Mesenchymal stem cell (in vitro differentiated cells and primary cell): ENCODE results near the gene TBX21.

Source experiments
- DNase-seq: peaks from one replicate; pipeline ENCODE4 v3.0.0-alpha.2; 2013
- H2AFZ ChIP-seq: one replicate; pipeline ENCODE4 v1.6.1; 2013; ENCODE audit warnings: low read depth, mild to moderate bottlenecking, control low read depth, inconsistent platforms, low read length, moderate library complexity
- H2AK5ac ChIP-seq: 2 replicates; pipeline ENCODE4 v1.6.1; 2013; ENCODE audit warnings: low read length, moderate library complexity, mild to moderate bottlenecking, inconsistent platforms; ENCODE audit not compliant: severe bottlenecking
- H2BK120ac ChIP-seq: one replicate; pipeline ENCODE4 v1.6.1; 2013; ENCODE audit warnings: low read depth, mild to moderate bottlenecking, inconsistent platforms, low read length, moderate library complexity
- H2BK12ac ChIP-seq, 2 experiments: one replicate each; pipeline ENCODE4 v1.6.1; 2013; ENCODE audit warnings: inconsistent platforms in 2 of 2, low read length in 2 of 2, mild to moderate bottlenecking in 2 of 2, moderate library complexity in 2 of 2, control low read depth in 1 of 2
- H2BK15ac ChIP-seq: one replicate; pipeline ENCODE4 v1.6.1; 2013; ENCODE audit warnings: mild to moderate bottlenecking, low read depth, inconsistent platforms; ENCODE audit not compliant: poor library complexity, severe bottlenecking
- H2BK5ac ChIP-seq: 2 replicates; pipeline ENCODE4 v1.6.1; 2013; ENCODE audit warnings: low read depth, mild to moderate bottlenecking, low read length, control low read depth, inconsistent platforms; ENCODE audit not compliant: poor library complexity, severe bottlenecking
- H3K14ac ChIP-seq, 2 experiments: one replicate each; pipeline ENCODE4 v1.6.1; 2013; ENCODE audit warnings: inconsistent platforms in 2 of 2, low read length in 2 of 2, control low read depth in 1 of 2, mild to moderate bottlenecking in 1 of 2, moderate library complexity in 1 of 2
- H3K18ac ChIP-seq, 2 experiments: one replicate each; pipeline ENCODE4 v1.6.1; 2013; ENCODE audit warnings: inconsistent platforms in 2 of 2, low read length in 2 of 2, control low read depth in 1 of 2, low read depth in 1 of 2, mild to moderate bottlenecking in 1 of 2
- H3K23ac ChIP-seq, 2 experiments: one replicate each; pipeline ENCODE4 v1.6.1; 2013; ENCODE audit warnings: inconsistent platforms in 2 of 2, low read length in 2 of 2, mild to moderate bottlenecking in 2 of 2, moderate library complexity in 2 of 2, control low read depth in 1 of 2
- H3K27ac ChIP-seq: 2 replicates; pipeline ENCODE4 v1.5.1; 2013; ENCODE audit warnings: mild to moderate bottlenecking, moderate library complexity, low read length, control low read depth, inconsistent platforms; ENCODE audit not compliant: poor library complexity, severe bottlenecking
- H3K27me3 ChIP-seq, 2 experiments: 2 replicates each; pipeline versions ENCODE4 v1.6.1 to v1.7.0; 2013; ENCODE audit warnings: low read length in 2 of 2, mild to moderate bottlenecking in 2 of 2, moderate library complexity in 2 of 2, control low read depth in 1 of 2, inconsistent platforms in 1 of 2; ENCODE audit not compliant: control insufficient read depth in 1 of 2, insufficient read depth in 1 of 2
- H3K36me3 ChIP-seq, 2 experiments: 2 replicates each; pipeline versions ENCODE4 v1.6.1 to v1.7.0; 2013; ENCODE audit warnings: low read length in 2 of 2, control low read depth in 1 of 2, inconsistent platforms in 1 of 2, low read depth in 1 of 2, mild to moderate bottlenecking in 1 of 2; ENCODE audit not compliant: insufficient read depth in 2 of 2, control insufficient read depth in 1 of 2
- H3K4ac ChIP-seq, 2 experiments: one replicate each; pipeline ENCODE4 v1.6.1; 2013; ENCODE audit warnings: inconsistent platforms in 2 of 2, low read length in 2 of 2, mild to moderate bottlenecking in 2 of 2, moderate library complexity in 2 of 2, control low read depth in 1 of 2, low read depth in 1 of 2
- H3K4me1 ChIP-seq: 2 replicates; pipeline ENCODE4 v1.6.1; 2013; ENCODE audit warnings: low read depth, low read length, control low read depth; ENCODE audit not compliant: control insufficient read depth, insufficient read depth
- H3K4me2 ChIP-seq: 2 replicates; pipeline ENCODE4 v1.6.1; 2013; ENCODE audit warnings: low read length, mild to moderate bottlenecking, inconsistent platforms; ENCODE audit not compliant: poor library complexity, severe bottlenecking
- H3K4me3 ChIP-seq, 2 experiments: 2 replicates each; pipeline versions ENCODE4 v1.5.1 to v1.7.0; 2013; ENCODE audit warnings: low read length in 2 of 2, mild to moderate bottlenecking in 2 of 2, control low read depth in 1 of 2, low read depth in 1 of 2; ENCODE audit not compliant: insufficient read depth in 1 of 2
- H3K79me1 ChIP-seq: replicated peaks from 2 replicates; pipeline ENCODE4 v1.6.1; 2013; ENCODE audit warnings: mild to moderate bottlenecking, control low read depth, low read length, inconsistent platforms; ENCODE audit not compliant: poor library complexity, severe bottlenecking
- H3K9ac ChIP-seq: 2 replicates; pipeline ENCODE4 v1.7.0; 2013; ENCODE audit warnings: mild to moderate bottlenecking, low read length, moderate library complexity
- H3K9me3 ChIP-seq: 2 replicates; pipeline ENCODE4 v1.7.0; 2013; ENCODE audit warnings: mild to moderate bottlenecking, low read length; ENCODE audit not compliant: control insufficient read depth
- H4K8ac ChIP-seq: one replicate; pipeline ENCODE4 v1.6.1; 2013; ENCODE audit warnings: inconsistent platforms, mild to moderate bottlenecking, low read length, moderate library complexity
- H4K91ac ChIP-seq: one replicate; pipeline ENCODE4 v1.6.1; 2013; ENCODE audit warnings: mild to moderate bottlenecking, low read length, inconsistent platforms
- WGBS: methylation state at CpG from one replicate; pipeline ENCODE4 v1.1.7; 2013; ENCODE audit warnings: mixed read lengths; 5-methylcytosine and 5-hydroxymethylcytosine counted together

TBX21 gene

DNA sequence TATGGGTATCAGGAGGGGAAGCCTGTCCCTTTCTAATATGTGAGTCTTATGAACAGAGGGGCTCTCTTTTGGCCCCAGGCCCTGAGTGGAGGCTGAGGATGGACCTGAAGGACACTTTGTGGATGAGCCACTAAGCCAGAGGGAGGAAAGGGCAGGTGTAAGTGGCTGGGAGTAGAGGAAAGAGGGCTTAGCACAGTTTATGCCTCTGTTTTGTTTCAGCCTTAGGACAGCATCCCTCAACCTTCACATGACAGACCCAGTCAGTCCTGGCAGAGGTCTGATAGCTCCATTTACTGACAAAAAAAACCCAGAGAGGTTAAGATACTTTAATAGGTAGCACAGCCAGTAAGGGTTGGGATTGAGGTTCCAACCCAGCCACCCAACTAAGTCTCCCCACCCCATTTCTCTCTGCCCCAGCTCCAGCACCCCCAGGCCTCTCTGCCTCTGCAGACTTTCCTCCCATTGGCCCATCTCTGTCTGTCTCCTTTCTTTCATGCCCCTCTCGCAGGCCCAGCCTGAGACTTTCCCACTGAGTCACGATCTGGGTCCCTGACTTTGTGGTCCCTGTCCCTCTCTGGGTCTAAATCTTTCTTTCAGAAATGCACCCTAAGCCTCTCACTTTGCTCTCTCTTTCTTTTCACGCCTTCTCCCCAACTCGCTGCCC is 4.7 kb upstream of the TBX21 start:
- no peak overlapping the region for H2BK5ac ChIP-seq
- no peak overlapping the region for H3K14ac ChIP-seq
- no peak overlapping the region for H3K4me3 ChIP-seq
- no peak overlapping the region for H3K27ac ChIP-seq
- H3K4me1 ChIP-seq, result peaks cover 7% of the 10 kb centered on the region
- no peak overlapping the region for H2AK5ac ChIP-seq
- H2AFZ ChIP-seq, result no peak overlapping the region
- H4K8ac ChIP-seq, result no peak overlapping the region
- H3K4me2 ChIP-seq, result no peak overlapping the region
- peaks cover 86 to 87% of the 10 kb centered on the region in 2 experiments for H3K27me3 ChIP-seq
- no peak overlapping the region for H3K4ac ChIP-seq
- H3K79me1 ChIP-seq, result no peaks in the 10 kb centered on the region
- no peaks in the 10 kb centered on the region for H3K9me3 ChIP-seq
- no peak for DNase-seq
- no peak overlapping the region for H2BK15ac ChIP-seq
- no peak overlapping the region for H3K23ac ChIP-seq
- H4K91ac ChIP-seq, result no peak overlapping the region
- no peak overlapping the region for H2BK120ac ChIP-seq
- WGBS, result 92% methylated on average over 4 of the region's 4 CpGs
- H3K9ac ChIP-seq, result no peak overlapping the region
- H3K36me3 ChIP-seq, result no peaks in the 10 kb centered on the region
- no peak overlapping the region for H3K18ac ChIP-seq
- no peak overlapping the region for H2BK12ac ChIP-seq

DNA sequence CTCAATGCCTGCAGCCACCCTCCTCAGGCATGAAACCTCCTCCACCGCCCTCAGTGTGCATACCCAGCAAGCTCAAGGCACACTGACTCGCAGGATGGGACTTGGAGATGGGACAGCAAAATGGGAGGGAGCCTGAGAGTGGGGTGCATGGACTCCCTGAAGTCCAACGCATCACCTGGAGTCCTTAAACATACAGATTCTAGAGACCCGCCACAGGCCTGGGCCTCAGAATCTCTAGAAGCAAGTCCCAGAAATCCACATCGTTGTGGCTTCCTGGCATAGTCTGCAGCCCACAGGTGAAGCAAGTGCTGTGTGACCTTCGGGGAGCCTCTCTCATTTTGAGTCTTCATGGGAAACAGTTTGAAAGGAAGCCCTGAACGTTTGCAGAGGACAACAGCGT is 3.6 kb upstream of the TBX21 start:
- no peak overlapping the region for H3K18ac ChIP-seq
- peaks cover 14% of the 10 kb centered on the region for H3K4me1 ChIP-seq
- H3K4me2 ChIP-seq, result no peak overlapping the region
- no peak overlapping the region for H3K23ac ChIP-seq
- H3K27ac ChIP-seq, result no peak overlapping the region
- no peak overlapping the region for H2BK15ac ChIP-seq
- 77% methylated on average over 8 of the region's 8 CpGs for WGBS
- H3K4ac ChIP-seq, result no peak overlapping the region
- H2BK120ac ChIP-seq, result no peak overlapping the region
- no peaks in the 10 kb centered on the region for H3K36me3 ChIP-seq
- no peak for DNase-seq
- H2AFZ ChIP-seq, result no peak overlapping the region
- H4K91ac ChIP-seq, result no peak overlapping the region
- H4K8ac ChIP-seq, result no peak overlapping the region
- H2AK5ac ChIP-seq, result no peak overlapping the region
- H2BK5ac ChIP-seq, result no peak overlapping the region
- H3K14ac ChIP-seq, result no peak overlapping the region
- H3K27me3 ChIP-seq, result peaks cover 86 to 88% of the 10 kb centered on the region in 2 experiments
- no peak overlapping the region for H3K9ac ChIP-seq
- H2BK12ac ChIP-seq, result no peak overlapping the region
- no peaks in the 10 kb centered on the region for H3K9me3 ChIP-seq
- H3K4me3 ChIP-seq, result no peak overlapping the region
- no peaks in the 10 kb centered on the region for H3K79me1 ChIP-seq

DNA sequence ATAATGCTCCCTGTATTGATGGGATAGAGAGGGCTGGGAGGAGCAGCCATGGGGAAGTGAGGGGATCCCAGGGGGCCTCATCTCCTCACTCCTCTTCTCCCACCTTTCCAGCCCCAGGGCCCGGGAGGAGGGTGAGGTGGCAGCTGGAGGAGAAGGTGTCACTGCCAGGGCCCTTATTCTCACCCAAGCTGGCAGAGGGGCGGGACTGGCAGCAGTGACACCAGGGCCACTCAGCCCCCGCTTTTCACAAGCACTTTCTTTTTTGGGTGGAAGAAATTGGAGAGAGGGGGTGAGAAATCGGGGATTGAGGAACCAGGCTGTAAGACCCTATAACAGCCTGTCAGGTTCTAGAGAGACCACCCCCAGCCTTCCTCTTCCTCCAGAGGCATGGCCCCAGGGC is 2.4 kb upstream of the TBX21 start:
- H3K79me1 ChIP-seq, result no peaks in the 10 kb centered on the region
- 83% methylated on average over 2 of the region's 4 CpGs for WGBS
- H2BK5ac ChIP-seq, result no peak overlapping the region
- DNase-seq, result no peak
- H3K4me1 ChIP-seq, result peaks cover 14% of the 10 kb centered on the region
- H3K36me3 ChIP-seq, result no peaks in the 10 kb centered on the region
- no peak overlapping the region for H3K14ac ChIP-seq
- H3K9ac ChIP-seq, result no peak overlapping the region
- H3K4me3 ChIP-seq, result no peak overlapping the region
- H2BK120ac ChIP-seq, result no peak overlapping the region
- H4K8ac ChIP-seq, result no peak overlapping the region
- no peak overlapping the region for H3K23ac ChIP-seq
- no peak overlapping the region for H3K27ac ChIP-seq
- no peak overlapping the region for H2AK5ac ChIP-seq
- H3K18ac ChIP-seq, result no peak overlapping the region
- H2BK12ac ChIP-seq, result no peak overlapping the region
- H2AFZ ChIP-seq, result no peak overlapping the region
- H3K4ac ChIP-seq, result no peak overlapping the region
- H4K91ac ChIP-seq, result no peak overlapping the region
- H3K9me3 ChIP-seq, result no peaks in the 10 kb centered on the region
- peaks cover 86 to 89% of the 10 kb centered on the region in 2 experiments for H3K27me3 ChIP-seq
- H3K4me2 ChIP-seq, result no peak overlapping the region
- no peak overlapping the region for H2BK15ac ChIP-seq

DNA sequence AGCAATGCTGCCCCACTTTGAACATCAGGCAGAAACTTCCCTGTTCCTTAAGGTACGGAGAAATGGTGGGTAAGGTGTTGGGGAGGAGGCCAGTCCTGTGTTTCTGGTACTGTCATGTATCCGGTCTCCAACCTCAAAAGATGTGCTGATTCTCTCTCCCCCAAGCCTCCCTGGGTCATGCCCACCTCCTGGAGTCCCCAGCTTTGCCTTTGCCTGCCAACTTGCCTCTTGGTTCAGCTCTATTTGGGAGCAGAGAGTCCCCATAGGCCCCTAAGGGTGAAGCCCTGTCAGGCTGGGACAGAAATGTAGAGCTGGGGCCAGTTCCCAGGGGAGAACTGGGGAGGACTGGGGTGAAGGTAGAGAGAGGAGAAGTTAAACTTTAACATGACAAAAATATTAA is 1.6 kb upstream of the TBX21 start:
- WGBS, result 94% methylated on average over 2 of the region's 2 CpGs

More for the DNA sequence above, 1.6 kb upstream of the TBX21 start:
- Histone ChIP-seq H2BK5ac (no peak overlapping the region), H3K4me3 (no peak overlapping the region), H3K9me3 (no peaks in the 10 kb centered on the region), H4K8ac (no peak overlapping the region), H2BK12ac (no peak overlapping the region), H3K23ac (no peak overlapping the region), H3K4ac (no peak overlapping the region), H2AK5ac (no peak overlapping the region), H3K14ac (no peak overlapping the region), H3K27me3 (peaks cover 85 to 86% of the 10 kb centered on the region in 2 experiments), H2BK15ac (no peak overlapping the region), H3K27ac (no peak overlapping the region), H3K36me3 (no peaks in the 10 kb centered on the region), H3K4me1 (peaks cover 14% of the 10 kb centered on the region), H2BK120ac (no peak overlapping the region), H2AFZ (no peak overlapping the region), H3K9ac (no peak overlapping the region), H4K91ac (no peak overlapping the region), H3K79me1 (no peaks in the 10 kb centered on the region), H3K4me2 (no peak overlapping the region), H3K18ac (no peak overlapping the region)
- no peak for DNase-seq
